H9 (cell line): ENCODE data around the gene NPHP4. TPM values are rescaled to one million over a fixed set of nuclear protein-coding genes. Genes with fewer than 3 reads are reported as not detected.
A peak's percentile ranks its signal among the peaks of the same experiment; 100 is the strongest.

Experiments
- DNase-seq: peaks from one replicate; pipeline ENCODE4 v3.0.0-alpha.2; 2017
- H2AFZ ChIP-seq: one replicate; pipeline ENCODE4 v1.6.1; 2013; ENCODE audit warnings: mild to moderate bottlenecking, low read length, control low read depth, moderate library complexity
- H2AK5ac ChIP-seq: 2 replicates; pipeline ENCODE4 v1.6.1; 2013; ENCODE audit warnings: low read length, control low read depth, mixed read lengths; ENCODE audit not compliant: insufficient read length
- H2BK120ac ChIP-seq: one replicate; pipeline ENCODE4 v1.6.1; 2013; ENCODE audit warnings: low read depth, mild to moderate bottlenecking, low read length, control low read depth, inconsistent platforms; ENCODE audit not compliant: poor library complexity, severe bottlenecking
- H2BK12ac ChIP-seq: 2 replicates; pipeline ENCODE4 v1.6.1; 2013; ENCODE audit warnings: low read length, control low read depth, mixed read lengths, low read depth; ENCODE audit not compliant: insufficient read length
- H2BK15ac ChIP-seq: 2 replicates; pipeline ENCODE4 v1.6.1; 2013; ENCODE audit warnings: low read depth, low read length, control low read depth
- H2BK20ac ChIP-seq: one replicate; pipeline ENCODE4 v1.6.1; 2013; ENCODE audit warnings: low read depth, mild to moderate bottlenecking, low read length, control low read depth, inconsistent platforms; ENCODE audit not compliant: poor library complexity, severe bottlenecking
- H2BK5ac ChIP-seq: 2 replicates; pipeline ENCODE4 v1.6.1; 2013; ENCODE audit warnings: low read length, control low read depth, mixed read lengths; ENCODE audit not compliant: insufficient read length
- H3K14ac ChIP-seq: 2 replicates; pipeline ENCODE4 v1.6.1; 2013; ENCODE audit warnings: low read length, control low read depth; ENCODE audit not compliant: insufficient read depth
- H3K18ac ChIP-seq: 2 replicates; pipeline ENCODE4 v1.6.1; 2013; ENCODE audit warnings: low read depth, mild to moderate bottlenecking, mixed read lengths, low read length, control low read depth; ENCODE audit not compliant: insufficient read length
- H3K23ac ChIP-seq: 2 replicates; pipeline ENCODE4 v1.6.1; 2013; ENCODE audit warnings: low read length, control low read depth, mixed read lengths, low read depth; ENCODE audit not compliant: insufficient read length
- H3K23me2 ChIP-seq: 2 replicates; pipeline ENCODE4 v1.6.1; 2013; ENCODE audit warnings: low read depth, mild to moderate bottlenecking, mixed read lengths, low read length, control low read depth; ENCODE audit not compliant: insufficient read length, poor library complexity, severe bottlenecking
- H3K27ac ChIP-seq: 2 replicates; pipeline ENCODE4 v1.5.1; 2013; ENCODE audit warnings: low read length, control low read depth, mixed read lengths, low read depth; ENCODE audit not compliant: insufficient read length
- H3K27me3 ChIP-seq: 2 replicates; pipeline ENCODE4 v1.6.1; 2013; ENCODE audit warnings: low read length, control low read depth, inconsistent platforms; ENCODE audit not compliant: insufficient read depth
- H3K4ac ChIP-seq: 2 replicates; pipeline ENCODE4 v1.6.1; 2013; ENCODE audit warnings: low read depth, mild to moderate bottlenecking, control low read depth, inconsistent platforms, low read length, moderate library complexity
- H3K4me1 ChIP-seq: 2 replicates; pipeline ENCODE4 v1.6.1; 2013; ENCODE audit warnings: low read length, control low read depth, inconsistent platforms; ENCODE audit not compliant: insufficient read depth
- H3K4me2 ChIP-seq: 2 replicates; pipeline ENCODE4 v1.6.1; 2013; ENCODE audit warnings: low read length, control low read depth, mixed read lengths; ENCODE audit not compliant: insufficient read length, insufficient read depth
- H3K56ac ChIP-seq: 2 replicates; pipeline ENCODE4 v1.6.1; 2013; ENCODE audit warnings: low read depth, mild to moderate bottlenecking, mixed read lengths, low read length, control low read depth; ENCODE audit not compliant: insufficient read length
- H3K79me1 ChIP-seq: 2 replicates; pipeline ENCODE4 v1.6.1; 2013; ENCODE audit warnings: low read depth, mild to moderate bottlenecking, moderate library complexity, low read length, control low read depth, inconsistent platforms; ENCODE audit not compliant: insufficient read depth, poor library complexity, severe bottlenecking
- H3K79me2 ChIP-seq: 2 replicates; pipeline ENCODE4 v1.6.1; 2013; ENCODE audit warnings: low read length, control low read depth, inconsistent platforms; ENCODE audit not compliant: insufficient read depth
- H3K9ac ChIP-seq: 2 replicates; pipeline ENCODE4 v1.6.1; 2013; ENCODE audit warnings: low read length, control low read depth, mixed read lengths; ENCODE audit not compliant: insufficient read length; ENCODE audit errors: extremely low read depth
- H3K9me3 ChIP-seq: one replicate; pipeline ENCODE4 v1.6.1; 2013; ENCODE audit warnings: low read depth, low read length, inconsistent platforms; ENCODE audit not compliant: control insufficient read depth
- H3T11ph ChIP-seq: one replicate; pipeline ENCODE4 v1.6.1; 2013; ENCODE audit warnings: mild to moderate bottlenecking, low read length, control low read depth, inconsistent platforms
- H4K20me1 ChIP-seq: one replicate; pipeline ENCODE4 v1.6.1; 2013; ENCODE audit not compliant: control insufficient read depth, insufficient read length, insufficient read depth
- H4K5ac ChIP-seq: 2 replicates; pipeline ENCODE4 v1.6.1; 2013; ENCODE audit warnings: low read depth, mild to moderate bottlenecking, mixed read lengths, low read length, control low read depth; ENCODE audit not compliant: insufficient read length
- H4K8ac ChIP-seq: replicated peaks from 2 replicates; pipeline ENCODE4 v1.6.1; 2013; ENCODE audit warnings: low read length, control low read depth, mixed read lengths, low read depth; ENCODE audit not compliant: insufficient read length
- H4K91ac ChIP-seq: 2 replicates; pipeline ENCODE4 v1.6.1; 2013; ENCODE audit warnings: low read depth, mild to moderate bottlenecking, moderate library complexity, mixed read lengths, low read length, control low read depth; ENCODE audit not compliant: insufficient read length
- H3K27ac Mint-ChIP-seq, 3 experiments: 2 replicates in 2 of 3; 3 replicates in 1 of 3; pipeline ENCODE4 v1.8.0; 2020 to 2021; ENCODE audit warnings: mixed read lengths in 3 of 3, mild to moderate bottlenecking in 1 of 3, moderate library complexity in 1 of 3
- H3K27me3 Mint-ChIP-seq: 2 replicates; pipeline ENCODE4 v1.8.0; 2021; ENCODE audit warnings: low read depth, mild to moderate bottlenecking, moderate library complexity, mixed read lengths
- H3K36me3 Mint-ChIP-seq, 3 experiments: 2 replicates in 2 of 3; 3 replicates in 1 of 3; pipeline ENCODE4 v1.8.0; 2020 to 2021; ENCODE audit warnings: low read depth in 3 of 3, mixed read lengths in 3 of 3; ENCODE audit not compliant: insufficient read depth in 1 of 3
- H3K4me1 Mint-ChIP-seq, 2 experiments: 2 replicates each; pipeline ENCODE4 v1.8.0; 2020; ENCODE audit warnings: mixed read lengths in 2 of 2
- H3K4me3 Mint-ChIP-seq, 2 experiments: 2 replicates in 1 of 2; 3 replicates in 1 of 2; pipeline ENCODE4 v1.8.0; 2020 to 2021; ENCODE audit warnings: mild to moderate bottlenecking in 2 of 2, mixed read lengths in 2 of 2, moderate library complexity in 1 of 2
- H3K9me3 Mint-ChIP-seq, 2 experiments: 2 replicates in 1 of 2; 3 replicates in 1 of 2; pipeline ENCODE4 v1.8.0; 2020; ENCODE audit warnings: mild to moderate bottlenecking in 2 of 2, mixed read lengths in 2 of 2, moderate library complexity in 1 of 2
- WGBS: extraction: QIAGEN DNeasy Blood & Tissue Kit; methylation state at CpG from one replicate; pipeline ENCODE4 v1.1.7; 2013; ENCODE audit warnings: missing lambda C conversion rate, low lambda C conversion rate, mixed read lengths; ENCODE audit not compliant: insufficient read length; ENCODE audit errors: extremely low coverage; 5-methylcytosine and 5-hydroxymethylcytosine counted together
- total RNA-seq: library from RNA; stranded (reverse); gene quantifications from 2 replicates; pipeline ENCODE4 v1.2.1, GENCODE V29; 2021
- TF ChIP-seq, protein P1 (sequence below): fragments of 200-600 bp; sonication (generic); conservative IDR thresholded peaks from 3 replicates; pipeline ENCODE4 v1.8.0; 2021; ENCODE audit warnings: antibody characterized with exemption, mild to moderate bottlenecking

The NPHP4 gene
- total RNA-seq, 1 experiment from 2014 or later = 17.6 TPM

DNA sequence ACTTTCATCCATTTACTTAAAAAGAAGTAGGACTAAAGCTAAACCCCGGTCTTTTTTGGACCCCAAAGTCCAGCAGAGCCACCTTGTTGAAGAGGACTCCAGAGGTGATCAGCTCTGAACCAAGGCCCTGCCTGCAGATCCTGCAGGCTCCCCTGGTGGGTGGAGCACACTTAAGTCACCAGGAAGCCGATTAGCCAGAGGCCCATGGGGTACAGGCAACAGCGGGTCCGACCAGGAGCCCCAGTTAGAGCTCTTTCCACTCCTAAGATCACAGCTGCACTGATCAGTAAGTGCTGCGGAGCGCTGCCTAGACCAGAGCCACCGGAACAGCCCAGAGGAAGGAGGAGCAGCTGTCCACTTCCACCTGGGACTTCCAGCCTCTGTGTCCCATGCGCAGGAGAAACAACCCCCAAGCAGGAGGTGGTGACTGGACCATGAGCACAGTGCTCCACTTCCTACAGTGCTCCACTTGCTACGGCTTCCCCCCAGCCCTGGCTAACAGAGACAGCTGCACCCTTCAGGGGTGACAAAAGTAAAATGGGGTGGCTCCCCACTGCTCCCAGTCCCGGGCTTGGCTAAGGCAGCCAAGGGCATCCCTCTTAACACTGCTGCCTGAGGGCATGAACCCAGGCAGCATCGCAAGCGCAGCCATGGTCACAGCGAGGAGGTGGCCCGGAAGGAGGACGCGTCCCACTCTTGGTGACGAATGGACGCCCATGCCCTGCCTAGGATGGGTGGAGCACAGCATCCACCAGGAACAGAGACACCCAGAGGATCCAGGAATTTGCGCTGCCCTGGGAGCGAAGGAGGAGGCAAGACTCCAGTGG is 58.0 kb downstream of the NPHP4 start:
- Histone ChIP-seq H3K14ac (no peak overlapping the region; the same call in 1 of the 2 replicates), H4K5ac (no peak overlapping the region), H3K27me3 (no peaks in the 10 kb centered on the region), H3K23me2 (no peaks in the 10 kb centered on the region), H3K23ac (no peak overlapping the region), H3K4ac (no peak overlapping the region), H4K20me1 (no peaks in the 10 kb centered on the region), H3T11ph (no peak overlapping the region), H2BK12ac (no peak overlapping the region), H2AFZ (no peak overlapping the region), H4K8ac (no peak overlapping the region), H3K27ac (no peak overlapping the region), H2BK20ac (no peak overlapping the region), H2BK5ac (no peak overlapping the region), H3K79me1 (no peaks in the 10 kb centered on the region), H3K9ac (no peak overlapping the region), H3K4me2 (no peak overlapping the region), H3K18ac (no peak overlapping the region), H2BK120ac (no peak overlapping the region), H2BK15ac (no peak overlapping the region), H3K4me1 (peaks cover 3% of the 10 kb centered on the region; the same call in 1 of the 2 replicates), H3K56ac (no peak overlapping the region), H3K9me3 (no peaks in the 10 kb centered on the region), H3K79me2 (no peaks in the 10 kb centered on the region), H4K91ac (no peak overlapping the region), H2AK5ac (no peak overlapping the region)
- H3K4me1 Mint-ChIP-seq = peaks cover 11 to 15% of the 10 kb centered on the region in 2 experiments
- TF ChIP-seq, protein P1, sequence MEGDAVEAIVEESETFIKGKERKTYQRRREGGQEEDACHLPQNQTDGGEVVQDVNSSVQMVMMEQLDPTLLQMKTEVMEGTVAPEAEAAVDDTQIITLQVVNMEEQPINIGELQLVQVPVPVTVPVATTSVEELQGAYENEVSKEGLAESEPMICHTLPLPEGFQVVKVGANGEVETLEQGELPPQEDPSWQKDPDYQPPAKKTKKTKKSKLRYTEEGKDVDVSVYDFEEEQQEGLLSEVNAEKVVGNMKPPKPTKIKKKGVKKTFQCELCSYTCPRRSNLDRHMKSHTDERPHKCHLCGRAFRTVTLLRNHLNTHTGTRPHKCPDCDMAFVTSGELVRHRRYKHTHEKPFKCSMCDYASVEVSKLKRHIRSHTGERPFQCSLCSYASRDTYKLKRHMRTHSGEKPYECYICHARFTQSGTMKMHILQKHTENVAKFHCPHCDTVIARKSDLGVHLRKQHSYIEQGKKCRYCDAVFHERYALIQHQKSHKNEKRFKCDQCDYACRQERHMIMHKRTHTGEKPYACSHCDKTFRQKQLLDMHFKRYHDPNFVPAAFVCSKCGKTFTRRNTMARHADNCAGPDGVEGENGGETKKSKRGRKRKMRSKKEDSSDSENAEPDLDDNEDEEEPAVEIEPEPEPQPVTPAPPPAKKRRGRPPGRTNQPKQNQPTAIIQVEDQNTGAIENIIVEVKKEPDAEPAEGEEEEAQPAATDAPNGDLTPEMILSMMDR = no peak
- peak overlapping the region in 1 of 3 experiments; percentile 68; a peak in 1 of 7 replicates for H3K27ac Mint-ChIP-seq
- H3K36me3 Mint-ChIP-seq = peaks cover 13 to 29% (median 26%) of the 10 kb centered on the region in 3 experiments; a peak in 5 of 7 replicates
- no peak overlapping the region for H3K4me3 Mint-ChIP-seq
- peaks cover 0 to 10% of the 10 kb centered on the region in 2 experiments; a peak in 1 of 5 replicates for H3K9me3 Mint-ChIP-seq
- DNase-seq = peak; percentile 21
- no peaks in the 10 kb centered on the region; the same call in 1 of the 2 replicates for H3K27me3 Mint-ChIP-seq
- WGBS = no CpG with 5 or more reads among the region's 20 CpGs
